Dermis microvascular lymphatic vessel endothelial cell (primary cell): Measurements from ENCODE around the gene LRP1B. TPM values are rescaled to one million over a fixed set of nuclear protein-coding genes. Genes with fewer than 3 reads are reported as not detected.

Experiments
- DNase-seq, 2 donors: peaks; one replicate each; pipeline versions ENCODE4 v3.0.0 to v3.0.0-alpha.2; 2010; ENCODE audit warnings: low read depth in 2 of 2
- total RNA-seq: library from RNA; depleted of rRNA; stranded (reverse); fragments of >200 nt; gene quantifications from 2 replicates; pipeline ENCODE4 v1.2.1, GENCODE V29; 2014

Gene LRP1B
- total RNA-seq, 1 donor from 2014 or later, result 0.13 TPM

DNA sequence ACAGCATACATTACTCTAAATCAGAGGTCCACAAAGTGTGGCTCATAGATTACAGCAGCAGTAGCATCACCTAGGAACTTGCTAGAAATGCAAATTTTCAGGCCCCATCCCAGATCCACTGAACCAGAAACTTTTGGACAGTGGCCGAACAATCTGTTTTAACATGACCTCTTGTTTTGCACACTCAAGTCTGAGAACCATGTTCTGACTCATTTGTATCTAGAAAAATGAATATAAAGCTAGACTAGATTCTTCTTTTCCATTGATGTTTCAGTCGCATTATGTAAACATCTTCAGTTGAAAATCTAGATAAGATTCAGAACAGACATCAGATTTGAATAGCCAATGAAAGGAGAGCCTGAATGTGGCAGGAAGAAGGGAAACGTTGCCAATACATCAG lies 608.8 kb downstream of the LRP1B start:
- DNase-seq, result no peak

DNA sequence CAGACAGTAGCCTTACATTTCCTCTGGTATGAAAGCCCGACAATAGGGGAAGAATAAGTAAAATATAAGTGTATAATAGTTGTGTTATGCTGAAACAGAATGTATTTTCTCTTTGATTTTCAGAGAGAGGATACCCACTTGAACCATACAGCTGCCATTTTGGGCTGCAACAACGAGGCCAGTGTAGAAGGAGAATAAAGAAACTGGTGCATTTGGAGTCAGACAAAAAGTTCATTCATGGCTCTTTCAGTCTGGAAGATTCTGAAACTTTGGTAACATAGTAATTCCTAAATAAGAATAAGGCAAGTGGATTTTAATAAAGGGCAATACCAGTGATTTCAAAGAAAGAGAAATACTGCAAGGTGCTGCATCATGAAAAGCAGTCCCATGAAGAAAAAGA lies 610.9 kb downstream of the LRP1B start:
- no peak for DNase-seq

DNA sequence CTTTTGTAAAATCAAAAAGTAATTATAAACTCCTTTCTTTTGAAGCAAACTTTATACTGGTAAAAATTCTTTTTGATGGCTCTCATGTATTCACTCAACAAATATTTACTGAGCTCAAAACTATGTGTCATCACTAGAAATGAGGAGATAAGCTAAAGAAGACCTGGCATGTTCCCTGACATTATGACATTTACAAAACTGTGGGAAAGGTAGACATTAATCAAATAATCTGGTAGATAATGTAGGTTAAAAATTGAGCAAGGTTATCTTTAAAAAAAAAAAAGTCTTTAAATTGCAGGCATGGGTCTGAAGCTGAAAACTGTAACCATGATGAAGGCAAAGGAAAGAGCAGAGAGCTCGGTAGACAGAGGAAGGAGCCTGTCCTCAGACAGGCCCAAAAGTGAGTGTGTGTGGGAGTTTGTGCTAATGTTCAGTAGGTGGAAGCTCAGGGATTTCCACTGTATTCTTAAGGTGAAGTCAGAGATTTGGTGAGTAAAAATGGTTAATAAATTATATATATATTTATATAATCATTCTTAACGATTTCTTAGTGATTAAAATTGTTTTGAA lies 612.9 kb downstream of the LRP1B start:
- DNase-seq, result no peak

DNA sequence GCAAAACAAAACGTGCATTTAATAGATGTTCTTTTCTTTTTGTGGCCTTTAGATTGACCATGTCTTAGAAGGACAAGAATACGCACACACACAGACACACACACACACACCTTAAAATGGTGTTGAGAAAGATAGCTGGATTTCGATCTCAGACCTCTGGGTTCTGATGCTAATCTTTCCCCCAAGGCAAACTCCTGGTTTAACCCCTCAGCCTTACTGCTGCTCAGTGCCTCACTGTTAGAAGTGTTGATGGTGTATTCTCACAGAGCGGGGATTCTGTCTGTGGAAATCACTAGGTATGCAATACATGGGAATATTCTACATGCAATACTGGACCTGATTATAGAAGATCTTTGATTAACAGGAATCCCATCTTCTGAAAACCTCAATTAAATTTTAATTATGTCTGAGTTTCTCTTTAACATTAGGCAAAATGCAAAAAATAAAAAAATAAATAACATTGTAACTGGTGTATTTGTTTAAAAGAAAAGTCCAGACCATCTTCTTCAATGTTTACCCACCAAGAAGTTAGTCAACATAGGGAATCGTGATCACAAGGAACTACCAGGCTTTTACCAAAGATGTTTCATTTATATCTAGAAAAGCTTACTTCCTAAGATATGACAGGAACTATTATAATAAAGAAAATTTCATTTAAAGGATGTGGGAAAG lies 613.5 kb downstream of the LRP1B start:
- DNase-seq, result no peak

DNA sequence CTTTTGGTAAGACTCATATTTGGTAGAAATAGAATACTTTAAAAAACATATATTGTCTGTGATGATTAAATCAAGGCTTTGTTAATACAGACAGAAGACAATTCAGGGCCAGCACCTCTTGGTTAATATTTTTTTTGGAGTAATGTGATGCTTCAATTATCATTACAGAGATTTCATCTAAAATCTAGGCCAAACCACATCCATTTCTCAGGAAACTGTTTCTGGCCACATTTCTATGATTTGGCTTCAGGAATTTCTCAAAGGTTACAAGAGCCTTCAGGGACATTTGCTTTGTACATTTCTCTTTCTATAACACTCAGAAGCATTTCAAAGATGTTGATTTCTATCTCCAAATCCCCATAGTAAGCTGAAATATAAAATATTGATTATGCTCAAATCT lies 614.9 kb downstream of the LRP1B start:
- no peak for DNase-seq

DNA sequence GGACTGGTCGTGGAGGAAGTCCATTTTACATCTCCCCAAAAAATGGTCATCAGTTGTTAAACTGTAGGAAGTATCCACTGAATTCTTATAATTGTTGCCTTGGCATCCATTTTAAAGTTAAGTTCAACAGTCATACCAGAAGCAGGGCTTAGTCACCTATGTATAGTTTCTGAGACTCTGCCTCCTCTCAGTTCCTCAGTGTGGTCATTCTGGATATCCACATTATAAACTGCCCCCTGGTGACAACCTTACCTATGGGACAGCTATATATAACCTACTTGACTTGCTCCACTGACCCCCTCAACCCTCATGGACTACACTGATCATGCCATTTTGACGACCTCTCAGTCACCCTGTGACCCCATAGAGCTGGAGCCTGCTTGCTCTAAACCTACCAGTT lies 617.0 kb downstream of the LRP1B start:
- DNase-seq, result no peak

DNA sequence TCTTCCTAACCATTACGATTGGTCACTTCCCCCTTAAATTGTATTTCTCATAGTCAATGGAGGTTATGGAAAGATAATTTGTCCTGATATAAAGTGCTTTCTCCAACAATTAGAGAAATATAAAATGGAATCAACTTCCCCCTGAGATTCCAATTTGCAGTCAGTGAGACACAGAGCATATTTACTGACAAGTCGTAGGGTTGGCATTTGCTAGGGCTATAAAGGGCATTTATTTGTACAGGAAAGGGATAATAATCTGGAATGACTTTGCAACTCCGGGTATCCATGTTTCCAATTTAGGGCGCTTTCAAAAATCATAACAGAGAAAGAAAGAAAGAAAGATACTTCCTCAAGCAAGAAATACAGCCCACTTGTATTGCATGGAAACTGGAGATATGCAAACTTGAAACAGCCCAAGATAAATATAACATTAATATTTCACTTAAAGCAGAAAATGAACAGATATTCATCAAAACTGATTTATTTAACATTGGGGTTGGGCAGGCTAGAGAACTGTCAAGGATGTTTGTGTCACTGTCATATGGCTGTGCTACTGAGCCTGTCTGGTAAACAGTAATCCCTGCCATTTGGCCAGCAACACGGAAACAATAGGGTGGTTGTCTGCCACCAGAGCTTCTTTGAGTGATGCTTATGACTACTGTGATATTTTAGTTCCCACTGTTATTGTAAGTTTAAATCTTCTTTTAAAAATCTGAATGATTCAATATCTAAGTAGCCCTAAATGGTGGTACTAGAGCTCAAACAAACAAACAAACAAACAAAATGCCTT lies 621.8 kb downstream of the LRP1B start:
- DNase-seq, result no peak

DNA sequence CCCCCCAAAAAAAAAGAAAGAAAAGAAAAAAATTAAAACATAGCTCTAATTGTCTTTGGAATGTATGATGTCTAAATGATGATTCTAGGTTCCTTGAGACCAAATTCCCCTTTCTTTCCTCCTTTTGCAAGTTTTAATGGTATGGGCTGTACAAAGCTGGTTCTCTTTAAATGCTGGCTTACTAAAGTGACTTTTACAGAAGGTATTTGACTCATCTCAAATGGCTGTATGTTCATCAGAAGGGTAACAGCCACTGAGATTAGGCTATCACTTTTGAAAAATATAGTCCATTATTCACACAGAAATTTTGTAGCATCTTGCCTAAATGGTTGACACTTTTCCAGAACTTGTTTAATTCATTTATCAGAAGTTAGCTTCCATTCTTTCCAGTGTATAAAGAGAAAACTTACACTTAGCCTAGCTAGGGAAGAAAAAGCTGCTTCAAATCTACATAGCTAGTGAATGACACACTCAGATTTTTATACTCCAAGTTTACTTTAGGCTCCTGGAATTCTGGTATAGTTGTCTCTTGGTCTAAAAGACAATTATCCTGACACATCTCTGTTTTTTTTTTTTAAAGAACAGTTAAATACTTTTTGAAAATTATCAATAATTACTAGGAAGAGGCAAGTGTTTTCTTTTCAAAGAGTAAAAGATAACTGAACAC lies 622.6 kb downstream of the LRP1B start:
- DNase-seq, result no peak

DNA sequence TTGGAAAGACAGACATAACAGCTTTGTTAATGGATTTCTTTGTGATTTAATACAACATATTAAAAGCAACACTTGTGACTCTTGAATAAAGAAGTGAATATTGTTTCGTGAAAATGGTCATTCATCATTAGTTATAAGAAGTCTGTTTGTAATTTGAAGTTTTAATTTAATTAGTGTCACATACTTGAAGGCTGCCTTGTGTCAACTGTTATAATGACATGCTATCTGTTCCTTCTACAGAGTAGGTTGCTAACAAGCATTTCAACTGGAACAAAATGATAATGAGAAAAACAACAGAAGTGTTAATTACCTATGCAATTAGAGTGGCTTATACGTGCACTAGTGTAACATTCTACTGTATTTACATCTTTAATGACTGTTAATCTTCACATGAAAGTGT lies 624.7 kb downstream of the LRP1B start:
- no peak for DNase-seq

DNA sequence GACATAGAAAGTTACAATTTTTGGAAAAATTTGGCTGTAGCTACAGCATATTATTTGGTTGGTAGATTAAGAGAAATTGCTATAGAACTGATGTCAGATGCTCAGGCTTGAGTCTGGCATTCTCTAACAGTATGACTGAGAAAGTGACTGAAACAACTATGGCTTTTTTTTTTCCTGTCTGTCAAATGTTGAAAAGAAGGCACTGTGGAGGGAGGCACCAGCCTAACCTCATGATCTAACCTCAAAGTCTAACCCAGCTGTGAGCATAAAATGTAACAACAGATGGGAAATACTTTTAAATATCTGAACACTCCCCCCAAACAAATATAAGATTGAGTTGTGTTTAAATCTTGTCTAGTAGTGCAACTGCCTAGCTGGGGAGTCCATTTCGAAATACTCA lies 629.1 kb downstream of the LRP1B start:
- no peak for DNase-seq

DNA sequence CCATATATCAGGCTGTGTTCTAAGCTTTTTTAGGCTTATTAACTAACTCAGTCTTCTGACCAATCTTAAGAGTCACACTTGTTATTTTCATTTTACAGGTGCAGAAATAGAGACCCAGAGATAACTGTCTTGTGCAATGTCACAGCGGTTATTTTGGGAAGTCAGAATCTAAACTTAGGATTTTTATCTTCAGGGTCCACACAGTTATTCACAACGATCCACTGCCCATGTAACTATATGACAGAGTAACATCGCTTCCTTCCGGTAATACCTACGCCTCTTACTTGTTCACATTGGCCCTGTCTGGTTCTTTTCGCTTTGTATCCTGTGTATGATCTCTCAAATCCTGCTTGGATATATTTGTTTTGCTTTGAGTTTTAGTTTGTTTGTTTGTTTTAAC lies 631.7 kb downstream of the LRP1B start:
- DNase-seq, result no peak

DNA sequence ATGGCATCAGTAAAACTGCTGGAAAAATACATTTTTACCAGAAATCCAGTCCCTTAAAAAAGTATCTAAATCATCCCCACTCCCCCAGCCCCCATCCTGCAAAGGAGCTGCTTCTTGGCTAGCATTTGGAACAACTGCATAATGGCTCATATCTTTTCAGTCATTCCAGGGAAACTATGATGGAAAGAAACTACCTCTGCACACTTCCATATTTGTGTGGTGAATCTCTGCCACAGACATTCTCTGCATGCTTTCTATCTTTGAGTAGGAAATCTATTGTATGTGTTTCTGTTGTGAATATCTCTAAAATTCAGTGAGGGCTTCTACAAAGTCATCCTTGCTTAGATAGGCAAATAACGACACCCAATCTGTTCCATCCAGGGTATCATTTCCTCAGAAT lies 632.3 kb downstream of the LRP1B start:
- no peak for DNase-seq

DNA sequence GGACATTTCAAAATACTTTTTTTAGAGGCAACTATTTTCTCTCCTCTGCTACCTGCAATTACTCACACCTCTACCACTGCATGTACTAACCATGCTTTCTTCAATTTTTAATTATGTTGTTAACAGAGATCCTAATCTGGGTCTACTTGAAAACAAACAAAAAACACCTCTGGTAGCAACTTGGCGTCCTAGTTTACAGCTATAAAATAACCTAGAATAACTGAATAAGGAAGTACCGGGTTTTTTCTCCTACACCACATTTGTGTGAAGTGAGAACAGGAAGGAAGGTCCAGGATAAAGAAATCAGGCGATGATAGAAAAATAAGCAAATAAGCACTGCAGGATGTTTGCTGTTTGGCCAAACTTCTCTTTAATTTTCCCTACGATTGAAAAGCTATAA lies 633.5 kb downstream of the LRP1B start:
- no peak for DNase-seq

DNA sequence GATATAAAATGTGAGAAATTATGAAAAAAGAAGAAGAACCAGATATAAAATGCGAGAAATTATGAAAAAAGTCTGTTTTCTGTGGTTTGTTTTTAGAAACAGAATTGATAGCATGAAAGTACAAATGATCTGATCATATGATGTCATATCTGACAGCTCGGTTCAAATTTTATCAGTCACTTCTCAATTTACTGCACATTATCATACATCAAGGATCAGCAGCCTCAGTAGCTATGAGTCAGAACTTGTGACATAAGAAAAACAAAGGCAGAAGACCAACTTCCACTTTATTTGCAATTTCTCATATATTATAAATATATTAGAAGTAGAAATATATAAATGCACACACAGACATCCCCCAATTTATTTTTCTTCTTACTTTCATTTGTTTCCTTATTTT lies 634.0 kb downstream of the LRP1B start:
- DNase-seq, result no peak

DNA sequence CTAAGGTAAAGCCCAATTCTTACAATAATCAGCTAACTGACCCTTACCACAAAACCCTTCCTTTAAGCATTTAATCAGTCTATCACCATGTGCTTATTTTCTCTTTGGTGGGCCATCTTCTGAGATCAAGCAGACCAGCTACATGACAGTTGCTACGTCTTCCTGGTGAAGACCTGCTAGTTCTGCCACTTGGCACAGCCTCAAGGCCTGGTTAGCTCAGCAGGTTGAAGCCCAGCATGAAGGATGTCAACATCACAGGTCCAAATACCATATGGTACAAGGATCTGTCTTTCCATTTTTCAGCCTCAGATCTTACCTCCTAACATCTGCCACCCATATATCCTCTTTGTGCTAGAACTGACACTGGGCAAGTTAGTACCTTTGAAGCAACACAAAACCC lies 636.9 kb downstream of the LRP1B start:
- no peak for DNase-seq

DNA sequence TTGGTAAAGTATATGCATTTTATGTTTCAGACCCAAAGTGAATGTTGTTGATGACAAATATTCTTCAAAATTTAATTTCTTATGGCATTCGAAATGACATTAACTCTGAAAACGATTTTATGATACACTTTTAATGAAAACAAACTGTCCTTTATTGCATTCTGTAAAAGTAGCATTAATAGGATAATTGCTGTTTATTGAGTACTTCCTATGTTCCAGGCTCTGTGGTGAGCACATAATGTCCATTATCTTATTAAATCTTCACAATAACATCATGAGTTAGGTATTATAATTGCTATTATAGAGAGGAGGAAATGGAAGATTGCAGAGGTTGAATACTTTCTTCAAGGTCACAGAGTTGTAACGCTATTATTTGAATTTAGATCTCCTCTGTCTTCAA lies 638.0 kb downstream of the LRP1B start:
- DNase-seq, result no peak

DNA sequence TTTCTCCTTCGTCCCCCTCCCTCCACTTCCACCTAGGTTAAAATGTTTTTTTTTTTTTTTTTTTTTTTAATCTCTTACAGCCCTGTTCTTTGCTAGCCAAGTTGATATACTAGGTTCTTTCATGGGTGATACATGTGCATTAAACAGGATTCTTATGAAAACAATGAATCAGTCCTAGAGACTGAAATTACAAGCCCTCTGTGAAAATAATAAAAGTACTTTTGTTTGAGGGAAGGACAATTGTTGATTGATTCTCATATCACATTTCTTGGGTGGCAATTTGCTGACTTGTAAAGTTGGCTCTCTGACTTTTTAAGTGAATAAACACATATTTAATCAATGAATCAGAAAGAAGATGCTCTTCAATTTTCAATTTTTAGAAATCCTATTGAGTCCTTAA lies 639.9 kb downstream of the LRP1B start:
- no peak for DNase-seq

DNA sequence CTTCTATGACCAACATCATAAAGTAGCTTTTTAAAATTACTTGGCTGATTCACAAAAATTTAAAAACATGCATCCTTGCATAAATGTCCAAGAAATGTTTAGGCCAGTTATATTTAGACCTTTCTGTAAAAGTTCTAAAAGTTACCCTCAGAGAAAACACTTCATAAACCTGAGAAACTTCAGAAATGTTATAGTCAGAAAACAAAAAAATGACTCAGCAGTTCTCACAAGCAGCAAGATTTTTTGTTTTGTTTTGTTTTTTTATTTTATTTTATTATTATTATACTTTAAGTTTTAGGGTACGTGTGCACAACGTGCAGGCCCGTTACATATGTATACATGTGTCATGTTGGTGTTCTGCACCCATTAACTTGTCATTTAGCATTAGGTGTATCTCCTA lies 648.1 kb downstream of the LRP1B start:
- DNase-seq, result no peak

DNA sequence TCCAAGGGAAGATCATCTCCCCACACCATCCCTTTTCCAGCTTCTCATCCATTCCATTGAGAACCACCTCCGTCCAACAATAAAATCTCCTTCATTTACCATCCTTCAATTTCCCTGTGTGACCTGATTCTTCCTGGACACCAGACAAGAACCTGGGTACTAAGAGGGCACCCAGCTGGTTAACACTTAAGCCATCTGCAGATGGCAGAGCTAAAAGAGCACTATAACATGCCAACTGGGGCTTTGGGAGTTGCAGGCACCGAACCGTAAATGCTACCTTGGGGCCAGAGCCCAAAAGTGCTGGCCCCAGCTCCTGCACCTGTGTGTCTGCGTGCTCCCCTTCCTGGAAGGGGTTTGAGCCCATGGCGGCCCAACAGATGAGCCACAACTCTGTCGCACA lies 655.0 kb downstream of the LRP1B start:
- DNase-seq, result no peak

DNA sequence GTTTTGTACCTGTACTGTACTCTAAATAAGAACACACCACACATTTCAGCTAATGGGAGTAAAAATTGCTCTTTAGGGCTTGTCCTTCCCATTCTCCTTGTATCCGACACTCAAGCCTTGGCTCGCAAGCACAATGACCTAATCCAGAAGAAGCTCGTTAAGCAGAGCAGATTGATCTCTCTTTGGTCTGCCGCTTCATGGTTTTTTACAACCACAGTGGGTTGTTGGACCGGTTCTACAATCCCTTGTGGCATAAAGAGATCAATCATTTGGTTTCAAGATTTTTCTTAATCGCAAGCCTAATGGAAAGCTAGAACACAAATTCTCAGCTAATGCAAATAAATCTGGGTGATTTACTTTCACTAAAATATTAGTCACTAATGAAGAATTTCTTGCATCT lies 662.1 kb downstream of the LRP1B start:
- DNase-seq, result no peak

DNA sequence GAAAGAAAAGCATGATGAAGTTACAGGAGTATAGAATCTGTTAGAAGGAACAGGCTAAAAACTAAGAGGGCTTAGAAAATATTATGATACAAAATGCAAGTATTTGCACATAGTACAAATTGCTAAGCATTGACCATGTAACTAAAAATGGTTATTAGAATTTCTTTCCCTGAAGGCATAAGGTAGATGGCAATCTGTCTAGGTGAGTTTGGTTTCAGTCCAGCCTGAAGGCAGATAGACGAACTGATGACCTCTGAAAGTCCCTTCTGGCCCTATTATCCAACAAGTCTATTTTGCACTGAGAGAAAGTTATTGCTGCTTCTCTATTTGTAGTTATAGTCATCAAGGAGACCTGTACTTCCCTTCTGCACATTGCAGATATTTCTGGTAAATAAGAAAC lies 663.5 kb downstream of the LRP1B start:
- DNase-seq, result no peak

DNA sequence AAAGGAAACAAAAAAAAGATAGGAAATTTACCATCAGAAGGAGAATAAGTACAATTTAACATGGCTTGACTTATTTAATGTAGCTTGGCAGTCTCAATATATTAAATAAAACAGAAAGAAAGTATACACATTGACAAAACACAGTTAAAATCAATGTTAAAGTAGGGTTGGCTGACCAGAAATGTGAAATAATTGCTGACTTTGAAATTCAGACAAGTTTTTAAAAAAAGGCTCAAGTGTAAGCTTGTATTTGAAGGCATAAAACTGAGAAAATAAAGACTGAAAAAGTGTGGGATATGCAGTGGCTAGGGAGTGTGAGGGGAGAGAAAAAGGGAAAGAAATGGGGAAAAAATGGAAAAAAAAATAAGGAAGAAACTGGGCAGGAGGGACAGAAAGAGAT lies 665.8 kb downstream of the LRP1B start:
- DNase-seq, result no peak

DNA sequence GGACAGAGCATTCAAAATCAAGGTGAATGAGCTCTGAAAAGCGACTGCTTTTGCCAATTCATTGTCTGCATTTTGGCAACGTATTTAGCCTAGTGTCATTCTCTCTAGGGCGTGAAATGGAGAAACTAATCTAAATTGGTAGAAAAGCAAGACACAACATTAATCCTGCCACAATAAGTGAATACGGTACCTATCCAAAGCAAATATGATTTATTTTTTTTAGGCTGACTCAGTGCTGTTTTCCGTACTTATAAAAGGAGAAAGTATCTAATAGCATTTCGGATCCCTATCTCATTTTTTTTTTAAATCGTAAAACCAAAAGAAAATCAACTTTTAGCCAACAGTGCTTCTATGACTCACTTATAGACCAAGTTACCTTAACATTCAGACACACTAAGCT lies 672.5 kb downstream of the LRP1B start:
- DNase-seq, result no peak
